Activated naive CD8-positive, alpha-beta T cell treated with anti-CD3 and anti-CD28 coated beads for 36 hours (primary cell): Measurements from ENCODE around the gene CLCA4. TPM values are rescaled to one million over a fixed set of nuclear protein-coding genes. Genes with fewer than 3 reads are reported as not detected.

Experiments used
- DNase-seq: peaks from one replicate; pipeline ENCODE4 v3.0.0; 2021
- H3K27ac Mint-ChIP-seq: one replicate; pipeline ENCODE4 v1.8.0; 2022; ENCODE audit warnings: mild to moderate bottlenecking, moderate library complexity, mixed read lengths
- H3K27me3 Mint-ChIP-seq: one replicate; pipeline ENCODE4 v1.8.0; 2022; ENCODE audit warnings: mild to moderate bottlenecking, mixed read lengths
- H3K36me3 Mint-ChIP-seq: one replicate; pipeline ENCODE4 v1.8.0; 2021; ENCODE audit warnings: mild to moderate bottlenecking, mixed read lengths
- H3K4me1 Mint-ChIP-seq: one replicate; pipeline ENCODE4 v1.8.0; 2021; ENCODE audit warnings: mixed read lengths
- H3K4me3 Mint-ChIP-seq: one replicate; pipeline ENCODE4 v1.8.0; 2022; ENCODE audit warnings: mild to moderate bottlenecking, moderate library complexity, mixed read lengths
- H3K9me3 Mint-ChIP-seq: one replicate; pipeline ENCODE4 v1.8.0; 2022; ENCODE audit warnings: mixed read lengths
- total RNA-seq, 2 experiments: library from RNA; stranded (reverse); gene quantifications; one replicate each; pipeline ENCODE4 v1.2.3, GENCODE V29; 2021

CLCA4 gene
- total RNA-seq, 2 experiments from 2014 or later: not detected

DNA sequence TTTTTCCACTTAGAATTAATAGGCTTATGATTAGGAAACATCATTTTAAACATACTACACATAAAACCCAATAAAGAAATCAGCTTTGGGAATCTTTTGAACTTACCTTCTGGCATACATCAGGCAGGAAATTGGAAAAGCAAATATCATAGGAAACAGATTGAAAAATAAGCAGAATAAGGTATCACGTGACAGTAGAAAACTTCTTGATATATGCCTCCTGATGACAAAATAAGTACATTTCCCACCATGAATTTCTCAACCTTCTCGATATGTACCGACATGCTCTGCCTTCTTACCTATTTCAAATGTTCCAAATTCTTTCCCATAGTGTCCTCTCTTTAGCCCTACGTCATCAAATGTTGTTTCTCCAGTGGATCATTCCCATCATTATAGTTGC is 72.4 kb downstream of the CLCA4 start:
- H3K4me1 Mint-ChIP-seq: peaks cover 5% of the 10 kb centered on the region
- peaks cover 3% of the 10 kb centered on the region for H3K36me3 Mint-ChIP-seq
- no peak overlapping the region for H3K4me3 Mint-ChIP-seq
- no peak overlapping the region for H3K27ac Mint-ChIP-seq
- peaks cover 17% of the 10 kb centered on the region for H3K27me3 Mint-ChIP-seq
- peaks cover 2% of the 10 kb centered on the region for H3K9me3 Mint-ChIP-seq
- DNase-seq: no peak

DNA sequence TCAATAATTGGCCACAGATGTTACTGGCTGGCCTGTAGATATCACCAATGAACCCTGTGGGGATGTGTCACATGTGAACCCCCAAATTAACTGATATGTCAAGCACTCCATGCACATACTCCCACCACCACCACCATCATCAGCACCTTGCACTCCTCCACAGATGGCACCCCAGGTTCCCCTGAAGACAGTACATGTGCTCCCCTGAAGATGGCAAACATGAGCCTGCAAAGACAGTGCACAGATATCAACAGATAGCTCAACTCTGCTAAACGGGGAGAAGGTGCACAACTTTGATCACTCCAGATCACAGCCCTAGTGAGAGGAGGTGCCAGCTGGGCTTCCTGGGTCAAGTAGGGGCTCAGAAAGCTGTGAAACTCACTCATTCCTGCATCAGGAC is 74.4 kb downstream of the CLCA4 start:
- H3K27me3 Mint-ChIP-seq: peaks cover 12% of the 10 kb centered on the region
- no peak overlapping the region for H3K4me3 Mint-ChIP-seq
- peaks cover 5% of the 10 kb centered on the region for H3K9me3 Mint-ChIP-seq
- peaks cover 5% of the 10 kb centered on the region for H3K4me1 Mint-ChIP-seq
- no peak overlapping the region for H3K27ac Mint-ChIP-seq
- no peaks in the 10 kb centered on the region for H3K36me3 Mint-ChIP-seq
- no peak for DNase-seq

Other genes with a start within 250 kb of the CLCA4 start
- 10 to 100 TPM; 16.9 to 18.0 TPM for gene ODF2L, start 150.8 kb upstream of the CLCA4 start, total RNA-seq
- not detected for gene CLCA2, start 122.9 kb upstream of the CLCA4 start, total RNA-seq
- gene CLCA1, start 78.2 kb upstream of the CLCA4 start, total RNA-seq: not detected
- 10 to 100 TPM; 49.7 to 52.7 TPM for gene SH3GLB1, start 157.5 kb downstream of the CLCA4 start, total RNA-seq